ENCODE results near the gene UBE2G1.

- TF ChIP-seq, protein P1, sequence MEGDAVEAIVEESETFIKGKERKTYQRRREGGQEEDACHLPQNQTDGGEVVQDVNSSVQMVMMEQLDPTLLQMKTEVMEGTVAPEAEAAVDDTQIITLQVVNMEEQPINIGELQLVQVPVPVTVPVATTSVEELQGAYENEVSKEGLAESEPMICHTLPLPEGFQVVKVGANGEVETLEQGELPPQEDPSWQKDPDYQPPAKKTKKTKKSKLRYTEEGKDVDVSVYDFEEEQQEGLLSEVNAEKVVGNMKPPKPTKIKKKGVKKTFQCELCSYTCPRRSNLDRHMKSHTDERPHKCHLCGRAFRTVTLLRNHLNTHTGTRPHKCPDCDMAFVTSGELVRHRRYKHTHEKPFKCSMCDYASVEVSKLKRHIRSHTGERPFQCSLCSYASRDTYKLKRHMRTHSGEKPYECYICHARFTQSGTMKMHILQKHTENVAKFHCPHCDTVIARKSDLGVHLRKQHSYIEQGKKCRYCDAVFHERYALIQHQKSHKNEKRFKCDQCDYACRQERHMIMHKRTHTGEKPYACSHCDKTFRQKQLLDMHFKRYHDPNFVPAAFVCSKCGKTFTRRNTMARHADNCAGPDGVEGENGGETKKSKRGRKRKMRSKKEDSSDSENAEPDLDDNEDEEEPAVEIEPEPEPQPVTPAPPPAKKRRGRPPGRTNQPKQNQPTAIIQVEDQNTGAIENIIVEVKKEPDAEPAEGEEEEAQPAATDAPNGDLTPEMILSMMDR (IDR thresholded peaks at IDR 0.05), result no peak
- TF ChIP-seq EZH2 (IDR thresholded peaks at IDR 0.05; ENCODE audit: borderline replicate concordance, insufficient read depth, low read depth, low read length, poor library complexity, severe bottlenecking), result no peak
Measured at GRCh38 chr17:4354206-4354605, 12.3 kb downstream of the UBE2G1 start.
